H1 (cell line): ENCODE data around the gene DOCK3. TPM values are rescaled to one million over a fixed set of nuclear protein-coding genes. Genes with fewer than 3 reads are reported as not detected.
"Not testable (repeated sequence)": the region's sequence is repeated elsewhere in the genome, so short reads cannot be mapped to it uniquely, and the experiment has no call there.

ENCODE experiments used
- CTCF ChIA-PET: fragments of 300-600 bp; sonication (Branson Sonifier 250); formaldehyde crosslinking; loops from one replicate; lab custom pipeline; 2021; ENCODE audit not compliant: partially characterized antibody; lab: Charles Lee
- POLR2A ChIA-PET: fragments of 300-600 bp; sonication (Branson Sonifier 250); formaldehyde crosslinking; loops from one replicate; lab custom pipeline; 2021; ENCODE audit warnings: inconsistent platforms; ENCODE audit not compliant: partially characterized antibody; lab: Charles Lee
- DNase-seq, 2 experiments: peaks; one replicate each; pipeline versions ENCODE4 v3.0.0 to v3.0.0-alpha.2; 2010 to 2022; ENCODE audit warnings: low spot score in 2 of 2, low read depth in 1 of 2, mixed read lengths in 1 of 2
- FAIRE-seq: peaks from 2 replicates; lab custom pipeline; 2011; peaks lifted over from hg19 to GRCh38; lab: Jason Lieb, UNC
- H2AFZ ChIP-seq: 2 replicates; pipeline ENCODE4 v1.8.1; 2012; ENCODE audit warnings: low read length, inconsistent platforms
- H2AK5ac ChIP-seq: 2 replicates; pipeline ENCODE4 v1.6.1; 2013; ENCODE audit warnings: low read depth, low read length
- H2BK120ac ChIP-seq: replicated peaks from 2 replicates; pipeline ENCODE3; 2013; ENCODE audit warnings: low read depth, low read length, inconsistent platforms
- H2BK12ac ChIP-seq: 2 replicates; pipeline ENCODE4 v1.6.1; 2013; ENCODE audit warnings: low read depth, low read length
- H2BK15ac ChIP-seq: 2 replicates; pipeline ENCODE4 v1.6.1; 2013; ENCODE audit warnings: low read length
- H2BK20ac ChIP-seq: 2 replicates; pipeline ENCODE4 v1.6.1; 2013; ENCODE audit warnings: low read length
- H2BK5ac ChIP-seq: 2 replicates; pipeline ENCODE4 v1.6.1; 2013; ENCODE audit warnings: low read depth, low read length
- H3K14ac ChIP-seq: 2 replicates; pipeline ENCODE4 v1.6.1; 2013; ENCODE audit warnings: inconsistent platforms; ENCODE audit not compliant: insufficient read length
- H3K18ac ChIP-seq: 2 replicates; pipeline ENCODE4 v1.6.1; 2013; ENCODE audit warnings: low read length; ENCODE audit errors: extremely low read depth
- H3K23ac ChIP-seq: 2 replicates; pipeline ENCODE4 v1.6.1; 2013; ENCODE audit warnings: inconsistent platforms; ENCODE audit not compliant: insufficient read length
- H3K23me2 ChIP-seq: 2 replicates; pipeline ENCODE4 v1.6.1; 2013; ENCODE audit warnings: low read depth, low read length
- H3K27ac ChIP-seq: 2 replicates; pipeline ENCODE4 v1.6.1; 2011; ENCODE audit warnings: low read depth, low read length, inconsistent platforms
- H3K27me3 ChIP-seq, 4 experiments: replicated peaks in 1 of 4; 1 replicate in 1 of 4; 2 replicates in 3 of 4; pipeline versions ENCODE4 v1.6.1 to v1.8.1; 2011 to 2013; ENCODE audit warnings: low read length in 3 of 4, mild to moderate bottlenecking in 3 of 4, inconsistent platforms in 2 of 4, mixed read lengths in 2 of 4, moderate library complexity in 1 of 4; ENCODE audit not compliant: control insufficient read depth in 3 of 4, insufficient read depth in 3 of 4; ENCODE audit errors: extremely low read depth in 1 of 4
- H3K36me3 ChIP-seq, 4 experiments: 2 replicates each; pipeline versions ENCODE4 v1.6.1 to v1.8.1; 2011 to 2013; ENCODE audit warnings: mild to moderate bottlenecking in 4 of 4, low read length in 3 of 4, moderate library complexity in 2 of 4, control low read depth in 1 of 4, inconsistent platforms in 1 of 4; ENCODE audit not compliant: insufficient read depth in 4 of 4, control insufficient read depth in 2 of 4
- H3K4ac ChIP-seq: replicated peaks from 2 replicates; pipeline ENCODE3; 2013; ENCODE audit warnings: low read length, low read depth, mixed read lengths, inconsistent platforms; ENCODE audit not compliant: insufficient read length
- H3K4me1 ChIP-seq, 4 experiments: replicated peaks in 1 of 4; 1 replicate in 1 of 4; 2 replicates in 3 of 4; pipeline versions ENCODE4 v1.6.1 to v1.8.1; 2011 to 2013; ENCODE audit warnings: low read length in 3 of 4, inconsistent platforms in 2 of 4, mixed read lengths in 1 of 4; ENCODE audit not compliant: insufficient read depth in 4 of 4, control insufficient read depth in 3 of 4
- H3K4me2 ChIP-seq, 2 experiments: 2 replicates each; pipeline versions ENCODE4 v1.6.1 to v1.8.1; 2011 to 2013; ENCODE audit warnings: low read depth in 2 of 2, low read length in 2 of 2, control low read depth in 1 of 2, inconsistent platforms in 1 of 2, mild to moderate bottlenecking in 1 of 2; ENCODE audit not compliant: insufficient read depth in 1 of 2
- H3K4me3 ChIP-seq, 4 experiments: fragments of 200-600, 300-600 bp in 1 of 4; sonication (generic), shearing (Covaris generic), sonication (Bioruptor Twin) in 1 of 4; 2 replicates each; pipeline versions ENCODE4 v1.5.1 to v1.8.1; 2011 to 2016; ENCODE audit warnings: low read length in 4 of 4, low read depth in 3 of 4, control low read depth in 2 of 4, inconsistent platforms in 2 of 4, mild to moderate bottlenecking in 2 of 4, mixed read lengths in 1 of 4, moderate library complexity in 1 of 4; ENCODE audit not compliant: insufficient read depth in 2 of 4; ENCODE audit errors: extremely low read depth in 1 of 4
- H3K56ac ChIP-seq: replicated peaks from 2 replicates; pipeline ENCODE3; 2013; ENCODE audit warnings: low read depth, mild to moderate bottlenecking, mixed read lengths, low read length, inconsistent platforms; ENCODE audit not compliant: insufficient read length
- H3K79me1 ChIP-seq: 2 replicates; pipeline ENCODE4 v1.6.1; 2013; ENCODE audit warnings: low read depth, low read length, control low read depth
- H3K79me2 ChIP-seq, 2 experiments: 2 replicates each; pipeline versions ENCODE4 v1.6.1 to v1.8.1; 2012 to 2013; ENCODE audit warnings: low read length in 2 of 2, mild to moderate bottlenecking in 2 of 2, inconsistent platforms in 1 of 2; ENCODE audit not compliant: insufficient read depth in 2 of 2, control insufficient read depth in 1 of 2
- H3K9ac ChIP-seq, 4 experiments: replicated peaks in 1 of 4; 1 replicate in 1 of 4; 2 replicates in 3 of 4; pipeline versions ENCODE4 v1.6.1 to v1.8.1; 2011 to 2013; ENCODE audit warnings: low read depth in 3 of 4, low read length in 3 of 4, control low read depth in 2 of 4, mild to moderate bottlenecking in 2 of 4, moderate library complexity in 2 of 4, inconsistent platforms in 1 of 4; ENCODE audit errors: extremely low read depth in 1 of 4
- H3K9me3 ChIP-seq, 2 experiments: 2 replicates each; pipeline versions ENCODE4 v1.6.1 to v1.8.1; 2012 to 2013; ENCODE audit warnings: mild to moderate bottlenecking in 2 of 2, moderate library complexity in 2 of 2, control low read depth in 1 of 2, inconsistent platforms in 1 of 2, low read depth in 1 of 2, low read length in 1 of 2, mixed read lengths in 1 of 2; ENCODE audit not compliant: insufficient read depth in 2 of 2
- H4K20me1 ChIP-seq, 2 experiments: replicated peaks in 1 of 2; 2 replicates each; pipeline versions ENCODE3 to v1.8.1; 2011 to 2013; ENCODE audit warnings: inconsistent platforms in 2 of 2, low read length in 2 of 2, mild to moderate bottlenecking in 1 of 2; ENCODE audit not compliant: insufficient read depth in 2 of 2, control insufficient read depth in 1 of 2
- H4K5ac ChIP-seq: 2 replicates; pipeline ENCODE4 v1.6.1; 2013; ENCODE audit warnings: low read length, low read depth, mixed read lengths, inconsistent platforms; ENCODE audit not compliant: insufficient read length
- H4K8ac ChIP-seq: 2 replicates; pipeline ENCODE4 v1.8.0; 2013; ENCODE audit warnings: mild to moderate bottlenecking, moderate library complexity, low read length, inconsistent platforms; ENCODE audit not compliant: insufficient read depth; ENCODE audit errors: extremely low read depth
- H4K91ac ChIP-seq: replicated peaks from 2 replicates; pipeline ENCODE3; 2013; ENCODE audit warnings: low read length, mixed read lengths, inconsistent platforms; ENCODE audit not compliant: insufficient read length
- WGBS, 2 experiments: shearing (Covaris generic) in 1 of 2; methylation state at CpG; one replicate each; pipeline versions ENCODE4 v1.1.6 to v1.1.7; 2013 to 2015; ENCODE audit warnings: low lambda C conversion rate in 2 of 2, mixed read lengths in 2 of 2, inconsistent platforms in 1 of 2, low coverage in 1 of 2, missing lambda C conversion rate in 1 of 2; ENCODE audit not compliant: insufficient replicate concordance in 2 of 2, insufficient coverage in 1 of 2, insufficient read length in 1 of 2; ENCODE audit errors: extremely low coverage in 1 of 2, missing lambda C conversion rate in 1 of 2; 5-methylcytosine and 5-hydroxymethylcytosine counted together
- polyA plus RNA-seq, 7 experiments: library from polyadenylated mRNA; depleted of rRNA in 3 of 7; stranded (reverse) in 5 of 7; unstranded in 2 of 7; fragments of >200 nt in 5 of 7; fragments of 200-250 nt in 2 of 7; gene quantifications; 1 replicate in 5 of 7; 2 replicates in 1 of 7; 4 replicates in 1 of 7; pipeline versions ENCODE4 v1.2.1 to v1.2.3, GENCODE V29; 2011 to 2013; ENCODE audit warnings: missing spikeins in 2 of 7, mixed read lengths in 2 of 7
- total RNA-seq: library from RNA; stranded (reverse); fragmentation: NEBNext Ultra II Directional; extraction: Animal tissue kit (Norgen Biotek cat#: 25700); gene quantifications from 2 replicates; pipeline ENCODE4 v1.2.1, GENCODE V29; 2021

Gene DOCK3
- total and polyA plus RNA-seq, 2 of the 8 experiments (the other 6 are each of a cell fraction or from before 2014, with no cell fraction given), result 2.7 to 5.0 TPM

DNA sequence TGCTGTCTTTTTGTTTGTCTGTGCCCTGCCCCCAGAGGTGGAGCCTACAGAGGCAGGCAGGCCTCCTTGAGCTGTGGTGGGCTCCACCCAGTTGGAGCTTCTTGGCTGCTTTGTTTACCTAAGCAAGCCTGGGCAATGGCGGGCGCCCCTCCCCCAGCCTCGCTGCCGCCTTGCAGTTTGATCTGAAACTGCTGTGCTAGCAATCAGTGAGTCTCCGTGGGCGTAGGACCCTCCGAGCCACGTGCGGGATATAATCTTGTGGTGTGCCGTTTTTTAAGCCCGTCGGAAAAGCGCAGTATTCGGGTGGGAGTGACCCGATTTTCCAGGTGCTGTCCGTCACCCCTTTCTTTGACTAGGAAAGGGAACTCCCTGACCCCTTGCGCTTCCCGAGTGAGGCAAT is 303.9 kb downstream of the DOCK3 start:
- H2BK20ac ChIP-seq, H3K56ac ChIP-seq, H3K14ac ChIP-seq, H3K36me3 ChIP-seq, H4K20me1 ChIP-seq, H3K27ac ChIP-seq, H3K23ac ChIP-seq, H4K91ac ChIP-seq, H3K4ac ChIP-seq, H3K79me2 ChIP-seq, H2AFZ ChIP-seq, H2BK15ac ChIP-seq, FAIRE-seq, H4K5ac ChIP-seq, H3K27me3 ChIP-seq, H2BK120ac ChIP-seq, H3K4me1 ChIP-seq, H2AK5ac ChIP-seq, H3K9me3 ChIP-seq, H3K23me2 ChIP-seq, H3K79me1 ChIP-seq: not testable (repeated sequence)
- Histone ChIP-seq H3K4me2 (peak overlapping the region in 1 of 2 experiments; percentile 42; a peak in 2 of 4 replicates), H3K4me3 (peak overlapping the region in 2 of 4 experiments; percentile 17 to 41; a peak in 3 of 8 replicates), H4K8ac (peak overlapping the region; percentile 93; the same call in 1 of the 2 replicates), H3K18ac (peak overlapping the region; percentile 78; the same call in 1 of the 2 replicates), H2BK5ac (0 out of 2 replicates have a peak overlapping the region, but pooled peaks have one; percentile 78), H3K9ac (peak overlapping the region in 3 of 4 experiments; percentile 25 to 77 (median 47); a peak in 3 of 7 replicates), H2BK12ac (0 out of 2 replicates have a peak overlapping the region, but pooled peaks have one; percentile 9)
- POLR2A ChIA-PET, result interaction anchor here (0.7 to 2.1 kb wide), 8 partner anchors 9 to 1433 kb away, joined by 3 to 9 read pairs (median 3); partner anchors contain the start of gene MANF
- CTCF ChIA-PET, result interaction anchor here (1.1 to 1.6 kb wide), 8 partner anchors 10 to 362 kb away, joined by 3 to 9 read pairs (median 5); partner anchors contain the start of gene MAPKAPK3
- peak in 1 of 2 experiments; percentile 70 for DNase-seq
- WGBS, 2 experiments, result 66% methylated on average over 12 of the region's 18 CpGs; no CpG with 5 or more reads in 1 of the 2 experiments
